ENCODE results near the gene CIROP.

CIROP gene

GRCh38 chr14:23142826-23143225 lies 38.0 kb upstream of the CIROP start:
- H3K27ac ChIP-seq (ENCODE audit: low read length), result no peak overlapping the region
- no peaks in the 10 kb centered on the region for H3K4me1 ChIP-seq (ENCODE audit: control insufficient read depth, low read depth, low read length)

GRCh38 chr14:23141706-23142444 lies 37.1 kb upstream of the CIROP start:
- Histone ChIP-seq H3K27ac (ENCODE audit: low read length) (no peak overlapping the region), H3K9me3 (ENCODE audit: control insufficient read depth, low read depth, low read length) (no peaks in the 10 kb centered on the region), H3K4me1 (ENCODE audit: control insufficient read depth, low read depth, low read length) (no peaks in the 10 kb centered on the region), H3K36me3 (ENCODE audit: control insufficient read depth, low read depth, low read length) (peaks cover 57% of the 10 kb centered on the region), H3K9ac (ENCODE audit: low read length) (no peak overlapping the region), H3K4me3 (ENCODE audit: low read length) (no peak overlapping the region), H3K27me3 (ENCODE audit: control insufficient read depth, insufficient read depth, low read length) (no peaks in the 10 kb centered on the region)

More at GRCh38 chr14:23142826-23143225, 38.0 kb upstream of the CIROP start:
- no peak overlapping the region for H3K9ac ChIP-seq (ENCODE audit: low read length)
- H3K36me3 ChIP-seq (ENCODE audit: control insufficient read depth, low read depth, low read length), result peaks cover 57% of the 10 kb centered on the region
- H3K4me3 ChIP-seq (ENCODE audit: low read length), result no peak overlapping the region
- no peaks in the 10 kb centered on the region for H3K9me3 ChIP-seq (ENCODE audit: control insufficient read depth, low read depth, low read length)
- H3K27me3 ChIP-seq (ENCODE audit: control insufficient read depth, insufficient read depth, low read length), result no peaks in the 10 kb centered on the region

DNA sequence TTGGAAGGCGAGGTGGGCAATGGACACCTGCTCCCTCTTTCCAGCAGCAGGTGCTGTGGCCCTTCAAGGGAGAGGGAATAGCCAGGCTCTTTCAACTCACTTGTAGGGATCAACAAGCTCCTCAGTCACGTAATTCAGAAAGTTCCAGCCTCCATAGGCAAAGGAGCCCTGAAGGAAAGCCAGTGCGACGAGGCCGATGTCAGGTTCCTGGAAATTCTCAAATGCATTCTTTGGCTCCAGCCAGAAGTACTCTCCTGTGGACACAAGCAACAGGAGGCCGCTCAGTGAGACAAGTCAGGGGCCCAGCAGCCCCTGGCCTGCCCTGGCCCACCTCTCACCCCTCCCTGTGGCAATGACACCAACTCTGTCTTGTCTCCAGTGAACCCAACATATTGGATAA lies 35.6 kb upstream of the CIROP start:
- no peak overlapping the region for H3K9ac ChIP-seq (ENCODE audit: low read length)
- no peak overlapping the region for H3K27ac ChIP-seq (ENCODE audit: low read length)
- H3K27me3 ChIP-seq (ENCODE audit: control insufficient read depth, insufficient read depth, low read length), result no peaks in the 10 kb centered on the region
- peaks cover 63% of the 10 kb centered on the region for H3K36me3 ChIP-seq (ENCODE audit: control insufficient read depth, low read depth, low read length)
- H3K9me3 ChIP-seq (ENCODE audit: control insufficient read depth, low read depth, low read length), result no peaks in the 10 kb centered on the region
- H3K4me1 ChIP-seq (ENCODE audit: control insufficient read depth, low read depth, low read length), result no peaks in the 10 kb centered on the region
- H3K4me3 ChIP-seq (ENCODE audit: low read length), result no peak overlapping the region

- H3K4me1 ChIP-seq (ENCODE audit: control insufficient read depth, low read depth, low read length), result no peaks in the 10 kb centered on the region
- H3K27ac ChIP-seq (ENCODE audit: low read length), result no peak overlapping the region
Observed at GRCh38 chr14:23139874-23140273, 35.1 kb upstream of the CIROP start.

DNA sequence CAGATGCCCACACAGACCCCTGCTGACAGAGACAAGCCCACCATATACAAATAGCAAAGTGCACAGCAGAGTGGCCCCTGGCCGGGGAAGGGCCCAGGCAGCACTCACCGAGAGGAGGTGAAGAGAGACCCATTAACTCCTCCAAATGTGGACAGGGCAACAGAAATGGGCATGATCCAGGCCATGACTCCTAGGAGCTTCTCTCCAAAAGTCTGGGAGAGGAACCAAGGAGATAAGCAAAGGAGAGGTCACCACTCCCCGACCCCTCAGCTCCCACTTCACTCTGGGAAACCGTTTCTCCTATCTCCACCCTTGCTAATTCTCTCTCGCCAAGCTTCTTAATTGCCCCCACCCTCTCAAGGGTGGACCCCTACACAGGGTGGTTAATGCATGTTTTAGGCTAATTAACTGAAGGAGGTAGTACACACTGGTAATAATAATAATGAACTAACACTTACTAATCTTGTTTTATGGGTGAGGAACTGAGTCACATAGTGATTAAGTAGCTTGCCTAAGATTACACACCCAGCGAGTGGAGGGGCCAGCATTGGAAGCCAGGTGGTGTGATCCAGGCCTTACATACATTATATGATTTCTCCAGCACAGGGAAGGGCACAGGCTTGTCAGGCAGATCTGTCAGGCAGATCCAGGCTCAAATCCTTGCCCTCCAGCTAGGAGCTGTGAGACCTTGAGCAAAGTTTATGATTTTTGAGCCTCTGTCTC lies 33.2 kb upstream of the CIROP start:
- Histone ChIP-seq H3K9me3 (ENCODE audit: control insufficient read depth, low read depth, low read length) (no peaks in the 10 kb centered on the region), H3K27me3 (ENCODE audit: control insufficient read depth, insufficient read depth, low read length) (no peaks in the 10 kb centered on the region), H3K9ac (ENCODE audit: low read length) (no peak overlapping the region), H3K4me3 (ENCODE audit: low read length) (no peak overlapping the region), H3K4me1 (ENCODE audit: control insufficient read depth, low read depth, low read length) (no peaks in the 10 kb centered on the region), H3K27ac (ENCODE audit: low read length) (no peak overlapping the region), H3K36me3 (ENCODE audit: control insufficient read depth, low read depth, low read length) (peaks cover 49% of the 10 kb centered on the region)

More at GRCh38 chr14:23139874-23140273, 35.1 kb upstream of the CIROP start:
- Histone ChIP-seq H3K9me3 (ENCODE audit: control insufficient read depth, low read depth, low read length) (no peaks in the 10 kb centered on the region), H3K4me3 (ENCODE audit: low read length) (no peak overlapping the region), H3K27me3 (ENCODE audit: control insufficient read depth, insufficient read depth, low read length) (no peaks in the 10 kb centered on the region), H3K36me3 (ENCODE audit: control insufficient read depth, low read depth, low read length) (peaks cover 63% of the 10 kb centered on the region), H3K9ac (ENCODE audit: low read length) (no peak overlapping the region)

DNA sequence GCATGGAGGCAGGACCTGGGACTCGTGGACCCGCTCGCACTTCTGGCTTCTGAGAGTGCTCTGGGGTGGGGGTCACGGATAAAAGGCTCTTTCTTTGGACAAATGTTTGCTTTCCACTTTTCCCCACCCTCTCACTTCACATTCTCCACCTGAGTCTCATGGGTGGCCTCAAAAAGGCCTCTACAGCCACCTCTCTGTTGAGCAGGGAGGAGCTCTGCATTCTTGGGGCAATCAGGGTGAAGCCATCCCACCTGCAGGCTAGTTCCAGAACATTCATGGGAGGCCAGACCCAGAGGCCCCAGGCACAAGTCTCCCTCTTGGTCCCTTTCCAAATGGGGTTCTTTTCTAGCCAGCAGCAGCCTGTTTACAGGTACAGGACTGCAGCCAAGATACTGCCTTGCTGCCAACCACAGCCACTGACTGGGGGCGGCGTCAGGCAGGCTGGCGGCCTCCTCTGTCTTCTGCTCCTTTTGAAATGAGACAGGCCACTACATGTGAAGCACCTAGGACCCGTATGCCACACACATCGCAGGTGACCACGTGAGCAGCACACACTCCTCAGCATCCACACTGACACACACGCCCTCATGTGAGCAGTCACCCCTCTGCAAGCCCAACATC lies 32.5 kb upstream of the CIROP start:
- H3K4me1 ChIP-seq (ENCODE audit: control insufficient read depth, low read depth, low read length), result no peaks in the 10 kb centered on the region
- H3K9ac ChIP-seq (ENCODE audit: low read length), result no peak overlapping the region
- H3K9me3 ChIP-seq (ENCODE audit: control insufficient read depth, low read depth, low read length), result no peaks in the 10 kb centered on the region
- H3K4me3 ChIP-seq (ENCODE audit: low read length), result no peak overlapping the region
- no peaks in the 10 kb centered on the region for H3K27me3 ChIP-seq (ENCODE audit: control insufficient read depth, insufficient read depth, low read length)
- H3K36me3 ChIP-seq (ENCODE audit: control insufficient read depth, low read depth, low read length), result peaks cover 42% of the 10 kb centered on the region
- H3K27ac ChIP-seq (ENCODE audit: low read length), result no peak overlapping the region

DNA sequence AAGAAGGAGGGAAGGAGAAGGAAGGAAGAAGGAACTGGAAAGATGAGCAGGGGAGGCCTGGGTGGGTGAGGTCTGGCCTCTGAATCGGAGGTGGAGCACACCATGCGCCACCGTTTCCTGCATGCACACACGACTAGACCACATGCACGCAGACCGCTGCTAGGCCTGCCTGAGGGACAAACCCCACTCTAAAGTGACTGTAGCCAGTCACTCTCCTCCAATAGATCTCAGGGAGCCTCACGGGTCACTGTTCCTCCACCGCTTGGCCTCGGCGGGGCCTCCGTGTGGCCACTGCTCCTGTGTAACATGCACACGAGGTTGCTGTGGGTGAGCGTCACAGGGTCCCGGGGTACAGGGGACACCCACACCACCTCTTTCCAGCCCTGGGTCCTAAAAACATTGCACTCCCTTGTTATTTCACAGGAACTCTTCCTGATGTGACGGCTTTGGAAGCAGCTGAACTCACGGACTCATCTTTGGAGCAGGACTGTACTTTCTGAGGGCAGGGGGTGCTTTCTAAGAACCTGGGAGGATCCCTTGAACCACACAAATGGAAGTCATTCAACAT lies 31.9 kb upstream of the CIROP start:
- Histone ChIP-seq H3K4me3 (ENCODE audit: low read length) (no peak overlapping the region), H3K27ac (ENCODE audit: low read length) (no peak overlapping the region), H3K4me1 (ENCODE audit: control insufficient read depth, low read depth, low read length) (no peaks in the 10 kb centered on the region), H3K9ac (ENCODE audit: low read length) (no peak overlapping the region), H3K36me3 (ENCODE audit: control insufficient read depth, low read depth, low read length) (peaks cover 43% of the 10 kb centered on the region), H3K27me3 (ENCODE audit: control insufficient read depth, insufficient read depth, low read length) (no peaks in the 10 kb centered on the region), H3K9me3 (ENCODE audit: control insufficient read depth, low read depth, low read length) (no peaks in the 10 kb centered on the region)

DNA sequence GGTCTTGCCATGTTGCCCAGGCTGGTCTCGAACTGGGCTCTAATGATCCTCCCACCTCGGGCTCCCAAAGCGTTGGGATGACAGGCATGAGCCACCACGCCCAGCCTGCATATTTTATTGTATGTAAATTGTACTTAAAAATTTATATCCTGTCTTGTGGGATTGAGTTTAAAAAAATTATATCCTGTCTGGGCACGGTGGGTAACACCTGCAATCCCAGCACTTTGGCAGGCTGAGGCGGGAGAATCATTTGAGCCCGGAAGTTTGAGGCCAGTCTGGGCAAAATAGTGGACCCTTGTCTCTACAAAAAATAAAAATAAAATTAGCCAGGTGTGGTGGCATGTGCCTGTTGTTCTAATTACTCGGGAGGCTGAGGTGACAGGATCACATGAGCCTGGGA lies 28.2 kb upstream of the CIROP start:
- Histone ChIP-seq H3K27ac (ENCODE audit: low read length) (no peak overlapping the region), H3K27me3 (ENCODE audit: control insufficient read depth, insufficient read depth, low read length) (no peaks in the 10 kb centered on the region), H3K4me1 (ENCODE audit: control insufficient read depth, low read depth, low read length) (no peaks in the 10 kb centered on the region), H3K9ac (ENCODE audit: low read length) (no peak overlapping the region), H3K4me3 (ENCODE audit: low read length) (no peak overlapping the region), H3K36me3 (ENCODE audit: control insufficient read depth, low read depth, low read length) (peaks cover 50% of the 10 kb centered on the region), H3K9me3 (ENCODE audit: control insufficient read depth, low read depth, low read length) (no peaks in the 10 kb centered on the region)

DNA sequence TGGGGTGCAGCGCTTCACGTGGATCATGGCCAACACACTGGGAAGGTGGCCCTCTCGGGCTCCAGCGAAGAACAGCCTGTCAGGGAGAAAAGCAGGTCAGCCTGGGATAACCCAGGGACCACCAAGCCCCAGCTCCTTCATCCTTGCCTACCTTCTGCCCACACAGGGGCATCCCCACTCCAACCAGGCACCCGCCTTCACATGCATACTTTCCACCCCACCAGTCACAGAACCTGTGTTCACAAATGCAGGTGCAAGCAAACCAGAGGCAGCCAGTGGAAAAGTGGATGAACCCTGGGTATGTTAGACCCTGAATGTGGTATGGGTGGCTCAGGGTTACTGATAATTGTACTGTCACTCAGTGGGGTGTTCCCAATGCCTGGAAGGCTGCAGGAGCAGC lies 26.7 kb upstream of the CIROP start:
- H3K36me3 ChIP-seq (ENCODE audit: control insufficient read depth, low read depth, low read length), result peaks cover 50% of the 10 kb centered on the region
- no peak overlapping the region for H3K9ac ChIP-seq (ENCODE audit: low read length)

DNA sequence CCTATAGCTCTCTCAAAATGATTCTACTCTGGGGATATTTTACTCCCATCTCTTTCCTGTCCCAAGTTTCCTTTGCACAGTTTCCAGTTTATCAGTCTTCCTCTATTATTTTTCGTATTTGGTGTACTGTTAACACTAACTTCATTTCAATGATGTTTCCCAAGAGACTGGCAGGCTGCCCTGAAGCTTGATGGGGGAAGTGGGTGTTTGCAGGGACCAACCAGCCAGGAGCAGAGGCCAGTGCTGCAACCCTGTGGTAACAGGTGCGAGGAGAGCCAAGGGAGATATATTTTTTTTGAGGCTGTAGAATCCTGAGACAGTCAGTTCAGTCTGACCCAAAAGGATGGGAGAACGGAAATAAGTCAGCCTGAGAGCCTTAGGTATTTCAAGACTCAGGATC lies 26.1 kb upstream of the CIROP start:
- no peak overlapping the region for H3K27ac ChIP-seq (ENCODE audit: low read length)
- H3K9ac ChIP-seq (ENCODE audit: low read length), result no peak overlapping the region
- no peak overlapping the region for H3K4me3 ChIP-seq (ENCODE audit: low read length)
- no peaks in the 10 kb centered on the region for H3K9me3 ChIP-seq (ENCODE audit: control insufficient read depth, low read depth, low read length)
- peaks cover 46% of the 10 kb centered on the region for H3K36me3 ChIP-seq (ENCODE audit: control insufficient read depth, low read depth, low read length)
- H3K27me3 ChIP-seq (ENCODE audit: control insufficient read depth, insufficient read depth, low read length), result no peaks in the 10 kb centered on the region
- peaks cover 3% of the 10 kb centered on the region for H3K4me1 ChIP-seq (ENCODE audit: control insufficient read depth, low read depth, low read length)

More for the DNA sequence above, 26.7 kb upstream of the CIROP start:
- no peaks in the 10 kb centered on the region for H3K27me3 ChIP-seq (ENCODE audit: control insufficient read depth, insufficient read depth, low read length)
- no peaks in the 10 kb centered on the region for H3K9me3 ChIP-seq (ENCODE audit: control insufficient read depth, low read depth, low read length)
- no peak overlapping the region for H3K27ac ChIP-seq (ENCODE audit: low read length)
- no peak overlapping the region for H3K4me3 ChIP-seq (ENCODE audit: low read length)
- H3K4me1 ChIP-seq (ENCODE audit: control insufficient read depth, low read depth, low read length), result no peaks in the 10 kb centered on the region

GRCh38 chr14:23129759-23130316 lies 25.0 kb upstream of the CIROP start:
- Histone ChIP-seq H3K9me3 (ENCODE audit: control insufficient read depth, low read depth, low read length) (no peaks in the 10 kb centered on the region), H3K9ac (ENCODE audit: low read length) (no peak overlapping the region), H3K4me1 (ENCODE audit: control insufficient read depth, low read depth, low read length) (peaks cover 4% of the 10 kb centered on the region), H3K36me3 (ENCODE audit: control insufficient read depth, low read depth, low read length) (peaks cover 44% of the 10 kb centered on the region), H3K27me3 (ENCODE audit: control insufficient read depth, insufficient read depth, low read length) (no peaks in the 10 kb centered on the region), H3K27ac (ENCODE audit: low read length) (no peak overlapping the region), H3K4me3 (ENCODE audit: low read length) (no peak overlapping the region)
